ENCODE data around the gene HVCN1. TPM values are rescaled to one million over a fixed set of nuclear protein-coding genes. Genes with fewer than 3 reads are reported as not detected.
A peak's percentile ranks its signal among the peaks of the same experiment; 100 is the strongest.

Gene HVCN1
- total and polyA plus RNA-seq, 2 of the 8 experiments (the other 6 are each of a cell fraction or from before 2014, with no cell fraction given) = 5.8 to 11.2 TPM

DNA sequence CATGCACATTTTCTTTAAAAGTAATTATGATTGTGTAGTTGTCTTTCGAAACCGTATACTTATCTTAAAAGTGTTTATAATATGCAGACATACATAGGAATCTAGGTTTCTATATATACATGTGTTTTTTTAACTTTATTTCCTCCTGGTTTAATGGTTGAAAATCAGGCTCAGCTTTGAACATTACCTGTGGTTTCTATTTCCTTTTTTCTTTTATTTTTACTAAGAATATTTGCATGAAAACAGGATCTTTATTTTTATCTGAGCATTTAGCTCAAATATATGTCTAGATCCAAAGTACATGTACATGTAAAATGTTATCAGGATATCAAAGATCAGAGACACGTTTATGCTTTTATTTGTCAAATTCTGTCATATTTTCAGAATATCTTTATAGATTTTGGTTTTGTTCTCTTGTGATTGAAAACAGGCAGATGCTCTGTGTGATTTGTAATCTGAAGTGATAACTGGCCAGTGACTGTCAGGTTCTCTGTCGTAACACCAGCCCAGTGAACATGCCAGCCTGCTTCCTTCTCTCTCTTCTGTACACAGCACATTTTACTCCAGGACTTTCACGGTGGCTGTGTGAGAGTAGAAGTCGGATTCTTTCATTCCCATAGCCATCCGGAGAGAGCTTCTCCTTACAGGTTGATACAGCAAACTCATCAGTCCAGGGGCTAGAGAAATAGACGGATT is 61.3 kb downstream of the HVCN1 start:
- H3K4me2 ChIP-seq (ENCODE audit: insufficient read depth in 1 of 2, low read depth in 2 of 2, low read length in 2 of 2) = no peak overlapping the region
- H2BK15ac ChIP-seq (ENCODE audit: low read length) = no peak overlapping the region
- no peaks in the 10 kb centered on the region for H3K9me3 ChIP-seq (ENCODE audit: insufficient read depth in 2 of 2, low read depth in 1 of 2, low read length in 1 of 2)
- DNase-seq (ENCODE audit: low read depth in 1 of 2, low spot score in 2 of 2) (no peak), FAIRE-seq (no peak)
- H3K14ac ChIP-seq (ENCODE audit: insufficient read length) = no peak overlapping the region
- H2BK20ac ChIP-seq (ENCODE audit: low read length) = no peak overlapping the region
- no peak overlapping the region for H3K4ac ChIP-seq (replicated peaks; ENCODE audit: insufficient read length, low read depth, low read length)
- CTCF ChIA-PET (ENCODE audit: partially characterized antibody) = interaction anchor here (0.7 to 1.4 kb wide), 2 partner anchors 26 to 75 kb away, joined by 3 to 4 read pairs; no protein-coding TSS in a partner anchor
- no peak overlapping the region for H2BK5ac ChIP-seq (ENCODE audit: low read depth, low read length)
- no peaks in the 10 kb centered on the region for H3K23me2 ChIP-seq (ENCODE audit: low read depth, low read length)
- WGBS, 2 experiments (ENCODE audit: extremely low coverage in 1 of 2, insufficient coverage in 1 of 2, insufficient read length in 1 of 2, insufficient replicate concordance in 2 of 2, low coverage in 1 of 2, low lambda C conversion rate in 2 of 2, missing lambda C conversion rate in 1 of 2) = 90% methylated on average over 8 of the region's 8 CpGs; no CpG with 5 or more reads in 1 of the 2 experiments
- no peak overlapping the region for H3K56ac ChIP-seq (replicated peaks; ENCODE audit: insufficient read length, low read depth, low read length)
- no peak overlapping the region for H3K18ac ChIP-seq (ENCODE audit: extremely low read depth, low read length)
- H3K36me3 ChIP-seq (ENCODE audit: control insufficient read depth in 2 of 4, insufficient read depth in 4 of 4, low read length in 3 of 4) = no peaks in the 10 kb centered on the region; a peak in 1 of 8 replicates
- no peak overlapping the region for H4K8ac ChIP-seq (ENCODE audit: extremely low read depth, insufficient read depth, low read length)
- no peak overlapping the region for H3K9ac ChIP-seq (replicated peaks in 1 of 4; ENCODE audit: extremely low read depth in 1 of 4, low read depth in 3 of 4, low read length in 3 of 4)
- H3K27ac ChIP-seq (ENCODE audit: low read depth, low read length) = no peak overlapping the region
- H3K23ac ChIP-seq (ENCODE audit: insufficient read length) = peak overlapping the region; percentile 98
- no peak overlapping the region for H4K91ac ChIP-seq (replicated peaks; ENCODE audit: insufficient read length, low read length)
- no peak overlapping the region for H2AK5ac ChIP-seq (ENCODE audit: low read depth, low read length)
- POLR2A ChIA-PET (ENCODE audit: partially characterized antibody) = interaction anchor here (1.6 kb wide), 1 partner anchor 14 kb away, joined by 3 read pairs; the partner anchor contains the start of gene TCTN1
- H2BK120ac ChIP-seq (replicated peaks; ENCODE audit: low read depth, low read length) = no peak overlapping the region
- no peak overlapping the region for H3K4me3 ChIP-seq (ENCODE audit: extremely low read depth in 1 of 4, insufficient read depth in 2 of 4, low read depth in 3 of 4, low read length in 4 of 4)
- no peaks in the 10 kb centered on the region for H3K79me1 ChIP-seq (ENCODE audit: low read depth, low read length)
- H3K79me2 ChIP-seq (ENCODE audit: control insufficient read depth in 1 of 2, insufficient read depth in 2 of 2, low read length in 2 of 2) = no peaks in the 10 kb centered on the region
- no peak overlapping the region for H4K5ac ChIP-seq (ENCODE audit: insufficient read length, low read depth, low read length)
- H2AFZ ChIP-seq (ENCODE audit: low read length) = no peak overlapping the region
- H4K20me1 ChIP-seq (replicated peaks in 1 of 2; ENCODE audit: control insufficient read depth in 1 of 2, insufficient read depth in 2 of 2, low read length in 2 of 2) = no peaks in the 10 kb centered on the region
- H2BK12ac ChIP-seq (ENCODE audit: low read depth, low read length) = no peak overlapping the region
- H3K4me1 ChIP-seq (replicated peaks in 1 of 4; ENCODE audit: control insufficient read depth in 3 of 4, insufficient read depth in 4 of 4, low read length in 3 of 4) = no peaks in the 10 kb centered on the region
- H3K27me3 ChIP-seq (replicated peaks in 1 of 4; ENCODE audit: control insufficient read depth in 3 of 4, extremely low read depth in 1 of 4, insufficient read depth in 3 of 4, low read length in 3 of 4) = no peaks in the 10 kb centered on the region
- TF ChIP-seq HDAC6 (IDR thresholded peaks at IDR 0.05; ENCODE audit: low read depth, low read length) (no peak), TEAD4 (IDR thresholded peaks at IDR 0.05; ENCODE audit: low read depth, low read length) (no peak), EGR1 (IDR thresholded peaks at IDR 0.05; ENCODE audit: borderline replicate concordance, low read depth, low read length) (no peak), BRCA1 (IDR thresholded peaks at IDR 0.05; ENCODE audit: low read depth, low read length) (no peak), GTF2F1 (IDR thresholded peaks at IDR 0.05; ENCODE audit: borderline replicate concordance, low read depth, low read length) (no peak), GABPA (IDR thresholded peaks at IDR 0.05; ENCODE audit: borderline replicate concordance, insufficient read depth, low read length) (no peak), EP300 (IDR thresholded peaks at IDR 0.05; ENCODE audit: borderline replicate concordance in 1 of 2, low read depth in 2 of 2, low read length in 2 of 2) (no peak), TCF12 (IDR thresholded peaks at IDR 0.05; ENCODE audit: low read depth, low read length) (no peak), RFX5 (IDR thresholded peaks at IDR 0.05; ENCODE audit: borderline replicate concordance, low read depth, low read length) (no peak), RAD21 (IDR thresholded peaks at IDR 0.05 in 1 of 2, conservative IDR thresholded peaks at IDR 0.05 in 1 of 2; ENCODE audit: low read depth in 2 of 2, low read length in 2 of 2) (no peak), YY1 (IDR thresholded peaks at IDR 0.05; ENCODE audit: low read depth, low read length) (no peak), SAP30 (IDR thresholded peaks at IDR 0.05; ENCODE audit: insufficient read depth, insufficient replicate concordance, low read length) (no peak), SRF (IDR thresholded peaks at IDR 0.05; ENCODE audit: low read depth, low read length) (no peak)

Data from H1 (cell line).